A549 (cell line): ENCODE measurements around the gene CDC20. TPM values are rescaled to one million over a fixed set of nuclear protein-coding genes. Genes with fewer than 3 reads are reported as not detected.

Source experiments
- ATAC-seq, 2 experiments: fragments of 200-7000 bp in 1 of 2; fragments of >200 bp in 1 of 2; cut with Nextera tagmentation in 1 of 2; cut with Tn5 transposase in 1 of 2; 3 replicates each; pipeline versions ENCODE4 v1.8.0 to v1.9.1; 2018 to 2020; ENCODE audit warnings: mild to moderate bottlenecking in 1 of 2, moderate library complexity in 1 of 2
- CTCF ChIA-PET: fragments of 300-600 bp; sonication (Branson Sonifier 250); formaldehyde crosslinking; extraction: SDS; loops from one replicate; lab custom pipeline; 2021; ENCODE audit warnings: antibody characterized with exemption, inconsistent platforms; lab: Yijun Ruan, JAX
- POLR2A ChIA-PET: fragments of 350-600 bp; formaldehyde crosslinking; extraction: SDS; loops from one replicate; lab custom pipeline; 2021; ENCODE audit warnings: antibody characterized with exemption, inconsistent platforms; lab: Yijun Ruan, JAX
- DNase-seq, 2 experiments: peaks; one replicate each; pipeline versions ENCODE4 v3.0.0 to v3.0.0-alpha.2; 2011 to 2016; ENCODE audit warnings: low read depth in 1 of 2, low spot score in 1 of 2
- FAIRE-seq: peaks from 2 replicates; lab custom pipeline; 2011; peaks lifted over from hg19 to GRCh38; lab: Jason Lieb, UNC
- H3K27ac ChIP-seq, 2 experiments: fragments of >200 bp; sonication (Bioruptor Twin); formaldehyde crosslinking; 3 replicates each; pipeline ENCODE4 v1.5.1; 2016 to 2017
- H3K4me1 ChIP-seq: fragments of >200 bp; sonication (Bioruptor Twin); formaldehyde crosslinking; 3 replicates; pipeline ENCODE4 v1.6.1; 2016
- H3K4me2 ChIP-seq: fragments of >200 bp; sonication (Bioruptor Twin); formaldehyde crosslinking; 3 replicates; pipeline ENCODE4 v1.6.1; 2016
- H3K4me3 ChIP-seq: fragments of >200 bp; sonication (Bioruptor Twin); formaldehyde crosslinking; 3 replicates; pipeline ENCODE4 v1.5.1; 2016
- H3K9me3 ChIP-seq: fragments of >200 bp; sonication (Bioruptor Twin); formaldehyde crosslinking; 3 replicates; pipeline ENCODE4 v1.6.1; 2016
- BCL3 ChIP-seq: fragments of >200 bp; sonication (Bioruptor Twin); formaldehyde crosslinking; IDR thresholded peaks from 3 replicates; pipeline ENCODE4 v1.6.1; 2016
- BHLHE40 ChIP-seq: IDR thresholded peaks from 2 replicates; pipeline ENCODE4 v1.6.1; 2012; ENCODE audit warnings: low read depth, low read length, inconsistent platforms
- CBX8 ChIP-seq: fragments of 200-600 bp; sonication (generic); IDR thresholded peaks from 2 replicates; pipeline ENCODE4 v1.6.1; 2016
- CHD4 ChIP-seq: fragments of 200-600 bp; sonication (generic); IDR thresholded peaks from 2 replicates; pipeline ENCODE4 v1.6.1; 2016; ENCODE audit warnings: antibody characterized with exemption, mild to moderate bottlenecking, borderline replicate concordance
- CTCF ChIP-seq: fragments of >200 bp; sonication (Bioruptor Twin); formaldehyde crosslinking; IDR thresholded peaks from 3 replicates; pipeline ENCODE4 v1.5.1; 2016
- EHF ChIP-seq: fragments of 250-450 bp; sonication (Bioruptor Pico); IDR thresholded peaks from 2 replicates; pipeline ENCODE4 v1.5.0; 2020; ENCODE audit warnings: mild to moderate bottlenecking
- FOSB ChIP-seq: fragments of 250-450 bp; sonication (Bioruptor Pico); IDR thresholded peaks from 2 replicates; pipeline ENCODE4 v1.5.0; 2020; ENCODE audit warnings: mild to moderate bottlenecking, moderate library complexity
- FOSL2 ChIP-seq, 2 experiments: fragments of 450-650 bp in 1 of 2; fragments of >200 bp in 1 of 2; sonication (Bioruptor Twin) in 1 of 2; formaldehyde crosslinking; IDR thresholded peaks; 2 replicates each; pipeline versions ENCODE4 v1.5.0 to v1.6.1; 2016 to 2020; ENCODE audit warnings: mild to moderate bottlenecking in 1 of 2, moderate library complexity in 1 of 2
- FOXS1 ChIP-seq: fragments of 250-450 bp; sonication (Bioruptor Pico); IDR thresholded peaks from 2 replicates; pipeline ENCODE4 v1.5.0; 2020; ENCODE audit warnings: mild to moderate bottlenecking, moderate library complexity
- HES2 ChIP-seq: fragments of >200 bp; sonication (Bioruptor Twin); formaldehyde crosslinking; IDR thresholded peaks from 2 replicates; pipeline ENCODE4 v1.6.1; 2016
- HOXB13 ChIP-seq: fragments of 250-450 bp; sonication (Bioruptor Pico); IDR thresholded peaks from 2 replicates; pipeline ENCODE4 v1.5.0; 2020; ENCODE audit warnings: low read depth, mild to moderate bottlenecking, moderate library complexity
- HOXB5 ChIP-seq: fragments of 250-450 bp; sonication (Bioruptor Pico); IDR thresholded peaks from 2 replicates; pipeline ENCODE4 v1.5.0; 2020; ENCODE audit warnings: mild to moderate bottlenecking, moderate library complexity
- JUN ChIP-seq, 2 experiments: fragments of >200 bp; sonication (Bioruptor Twin); formaldehyde crosslinking; IDR thresholded peaks; 2 replicates in 1 of 2; 3 replicates in 1 of 2; pipeline ENCODE4 v1.6.1; 2016 to 2017
- KDM5A ChIP-seq: fragments of 200-600 bp; sonication (generic); IDR thresholded peaks from 2 replicates; pipeline ENCODE4 v1.6.1; 2016; ENCODE audit warnings: antibody characterized with exemption, mild to moderate bottlenecking
- MAFK ChIP-seq: fragments of 450-650 bp; IDR thresholded peaks from 2 replicates; pipeline ENCODE4 v1.6.1; 2014; ENCODE audit not compliant: partially characterized antibody
- MAX ChIP-seq: IDR thresholded peaks from 2 replicates; pipeline ENCODE4 v1.6.1; 2012
- PHF8 ChIP-seq: fragments of 200-600 bp; sonication (generic); IDR thresholded peaks from 2 replicates; pipeline ENCODE4 v1.6.1; 2016; ENCODE audit warnings: low read depth, mild to moderate bottlenecking, antibody characterized with exemption, moderate library complexity, borderline replicate concordance
- RCOR1 ChIP-seq: fragments of 150-350 bp; IDR thresholded peaks from 2 replicates; pipeline ENCODE4 v1.6.1; 2014; ENCODE audit warnings: antibody characterized with exemption, low read length, low read depth
- REST ChIP-seq: fragments of 200-600 bp; sonication (generic); IDR thresholded peaks from 2 replicates; pipeline ENCODE4 v1.6.1; 2016; ENCODE audit warnings: antibody characterized with exemption, mild to moderate bottlenecking, moderate library complexity
- RFX5 ChIP-seq: fragments of 450-650 bp; IDR thresholded peaks from 2 replicates; pipeline ENCODE4 v1.7.1; 2014; ENCODE audit warnings: antibody characterized with exemption, mild to moderate bottlenecking, moderate library complexity
- SREBF2 ChIP-seq: fragments of 450-650 bp; IDR thresholded peaks from 2 replicates; pipeline ENCODE4 v1.6.1; 2014; ENCODE audit warnings: mild to moderate bottlenecking, moderate library complexity
- TFCP2L1 ChIP-seq: fragments of 250-450 bp; sonication (Bioruptor Pico); IDR thresholded peaks from 2 replicates; pipeline ENCODE4 v1.5.0; 2021; ENCODE audit warnings: mild to moderate bottlenecking
- ZC3H11A ChIP-seq: fragments of 450-650 bp; IDR thresholded peaks from 2 replicates; pipeline ENCODE4 v1.6.1; 2014; ENCODE audit warnings: antibody characterized with exemption, mild to moderate bottlenecking
- ZFP36 ChIP-seq: fragments of 450-650 bp; IDR thresholded peaks from 2 replicates; pipeline ENCODE4 v1.6.1; 2014; ENCODE audit warnings: borderline replicate concordance; ENCODE audit not compliant: partially characterized antibody
- ZNF302 ChIP-seq: fragments of 250-450 bp; sonication (Bioruptor Pico); IDR thresholded peaks from 2 replicates; pipeline ENCODE4 v1.9.0; 2021; ENCODE audit warnings: inconsistent platforms, mild to moderate bottlenecking, moderate library complexity
- WGBS: methylation state at CpG from one replicate; pipeline ENCODE4 v1.1.6; 2017; ENCODE audit errors: missing lambda C conversion rate; 5-methylcytosine and 5-hydroxymethylcytosine counted together
- polyA plus RNA-seq, 4 experiments: library from polyadenylated mRNA; depleted of rRNA in 3 of 4; stranded (reverse); fragments of >200 nt; fragmentation: RNase III in 1 of 4; extraction: RNeasy Plus Mini Kit Qiagen cat#74134 plus additional on column Dnase treatment in 1 of 4; gene quantifications; 2 replicates in 3 of 4; 3 replicates in 1 of 4; pipeline ENCODE4 v1.2.3, GENCODE V29; 2011 to 2017
- TF ChIP-seq, protein P1 (sequence below): fragments of 150-350 bp; IDR thresholded peaks from 2 replicates; pipeline ENCODE4 v1.6.1; 2014; ENCODE audit warnings: low read depth, mild to moderate bottlenecking, low read length
- TF ChIP-seq, protein P2 (sequence below): fragments of 250-450 bp; sonication (Bioruptor Pico); IDR thresholded peaks from 2 replicates; pipeline ENCODE4 v1.5.0; 2020; ENCODE audit warnings: low read depth, mild to moderate bottlenecking, moderate library complexity

The CDC20 gene
- polyA plus RNA-seq, 2 of the 4 experiments (the other 2 are of a cell fraction): 73.8 to 116 TPM

DNA sequence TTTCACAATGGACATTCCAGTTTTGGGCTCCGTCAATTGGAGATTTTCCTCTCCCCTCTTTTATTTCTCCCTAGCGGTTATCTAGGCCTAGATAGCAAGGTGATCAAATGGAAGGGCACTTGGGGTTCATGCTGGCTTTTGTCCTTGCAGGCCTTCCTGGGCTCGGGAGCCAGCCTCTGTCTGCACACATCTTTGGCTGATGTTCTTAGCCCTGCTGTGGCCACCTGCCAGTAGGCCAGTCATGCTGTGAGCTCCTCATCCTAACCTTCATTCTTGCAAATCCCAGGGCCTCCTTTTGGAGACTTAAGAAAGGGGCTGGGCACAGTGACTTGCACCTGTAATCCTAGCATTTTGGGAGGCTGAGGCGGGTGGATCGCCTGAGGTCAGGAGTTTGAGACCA lies 44.5 kb upstream of the CDC20 start:
- H3K4me2 ChIP-seq: no peak overlapping the region
- CTCF ChIA-PET: no interaction called here
- DNase-seq (no peak), ATAC-seq (no peak), FAIRE-seq (no peak)
- POLR2A ChIA-PET: no interaction called here
- no peaks in the 10 kb centered on the region for H3K4me1 ChIP-seq
- no peaks in the 10 kb centered on the region for H3K9me3 ChIP-seq
- no peak for TF ChIP-seq TFCP2L1 (CRISPR knock-in tag)
- TF ChIP-seq ZFP36: no peak
- TF ChIP-seq BCL3: no peak
- TF ChIP-seq, protein P1, sequence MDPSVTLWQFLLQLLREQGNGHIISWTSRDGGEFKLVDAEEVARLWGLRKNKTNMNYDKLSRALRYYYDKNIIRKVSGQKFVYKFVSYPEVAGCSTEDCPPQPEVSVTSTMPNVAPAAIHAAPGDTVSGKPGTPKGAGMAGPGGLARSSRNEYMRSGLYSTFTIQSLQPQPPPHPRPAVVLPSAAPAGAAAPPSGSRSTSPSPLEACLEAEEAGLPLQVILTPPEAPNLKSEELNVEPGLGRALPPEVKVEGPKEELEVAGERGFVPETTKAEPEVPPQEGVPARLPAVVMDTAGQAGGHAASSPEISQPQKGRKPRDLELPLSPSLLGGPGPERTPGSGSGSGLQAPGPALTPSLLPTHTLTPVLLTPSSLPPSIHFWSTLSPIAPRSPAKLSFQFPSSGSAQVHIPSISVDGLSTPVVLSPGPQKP: no peak
- no peak for TF ChIP-seq ZC3H11A
- TF ChIP-seq RCOR1: no peak
- TF ChIP-seq BHLHE40: no peak
- no peak for TF ChIP-seq ZNF302 (CRISPR knock-in tag)
- no peak for TF ChIP-seq CHD4
- no peak for TF ChIP-seq FOXS1
- TF ChIP-seq EHF (CRISPR knock-in tag): no peak
- TF ChIP-seq HOXB5 (CRISPR knock-in tag): no peak
- no peak for TF ChIP-seq FOSB (CRISPR knock-in tag)
- TF ChIP-seq SREBF2: no peak
- 82% methylated on average over 5 of the region's 5 CpGs for WGBS
- no peak overlapping the region for H3K27ac ChIP-seq
- H3K4me3 ChIP-seq: no peak overlapping the region

- ChIA-PET POLR2A (no interaction called here), CTCF (interaction anchor here (0.6 to 1.0 kb wide), 3 partner anchors 21 to 378 kb away, joined by 3 to 4 read pairs (median 3); no protein-coding TSS in a partner anchor)
- Histone ChIP-seq H3K9me3 (no peaks in the 10 kb centered on the region), H3K4me3 (no peak overlapping the region), H3K4me1 (no peaks in the 10 kb centered on the region), H3K27ac (no peak overlapping the region), H3K4me2 (no peak overlapping the region)
- WGBS: 47% methylated on average over 3 of the region's 3 CpGs
- FAIRE-seq (no peak), DNase-seq (no peak), ATAC-seq (no peak)
- TF ChIP-seq EHF (CRISPR knock-in tag) (no peak), REST (no peak), BCL3 (no peak), RFX5 (no peak), HES2 (no peak), PHF8 (no peak), JUN (IDR thresholded peaks at IDR 0.05) (no peak), CBX8 (no peak), KDM5A (no peak), TFCP2L1 (CRISPR knock-in tag) (no peak), FOSL2 (IDR thresholded peaks at IDR 0.05) (no peak), FOSL2 (CRISPR knock-in tag; IDR thresholded peaks at IDR 0.05) (no peak), HOXB5 (CRISPR knock-in tag) (no peak), FOXS1 (no peak), CTCF (no peak), HOXB13 (CRISPR knock-in tag) (no peak), MAFK (no peak), MAX (no peak), BHLHE40 (no peak)
- TF ChIP-seq, protein P2, sequence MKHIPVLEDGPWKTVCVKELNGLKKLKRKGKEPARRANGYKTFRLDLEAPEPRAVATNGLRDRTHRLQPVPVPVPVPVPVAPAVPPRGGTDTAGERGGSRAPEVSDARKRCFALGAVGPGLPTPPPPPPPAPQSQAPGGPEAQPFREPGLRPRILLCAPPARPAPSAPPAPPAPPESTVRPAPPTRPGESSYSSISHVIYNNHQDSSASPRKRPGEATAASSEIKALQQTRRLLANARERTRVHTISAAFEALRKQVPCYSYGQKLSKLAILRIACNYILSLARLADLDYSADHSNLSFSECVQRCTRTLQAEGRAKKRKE (CRISPR knock-in tag): no peak
Measured at GRCh38 chr1:43315481-43315880, 43.3 kb upstream of the CDC20 start.
